ENCODE measurements around the gene CHORDC1. TPM values are rescaled to one million over a fixed set of nuclear protein-coding genes. Genes with fewer than 3 reads are reported as not detected.
"Not testable (repeated sequence)": the region's sequence is repeated elsewhere in the genome, so short reads cannot be mapped to it uniquely, and the experiment has no call there.

Gene CHORDC1
- total RNA-seq, 2 donors from 2014 or later = 26.9 to 42.9 TPM

DNA sequence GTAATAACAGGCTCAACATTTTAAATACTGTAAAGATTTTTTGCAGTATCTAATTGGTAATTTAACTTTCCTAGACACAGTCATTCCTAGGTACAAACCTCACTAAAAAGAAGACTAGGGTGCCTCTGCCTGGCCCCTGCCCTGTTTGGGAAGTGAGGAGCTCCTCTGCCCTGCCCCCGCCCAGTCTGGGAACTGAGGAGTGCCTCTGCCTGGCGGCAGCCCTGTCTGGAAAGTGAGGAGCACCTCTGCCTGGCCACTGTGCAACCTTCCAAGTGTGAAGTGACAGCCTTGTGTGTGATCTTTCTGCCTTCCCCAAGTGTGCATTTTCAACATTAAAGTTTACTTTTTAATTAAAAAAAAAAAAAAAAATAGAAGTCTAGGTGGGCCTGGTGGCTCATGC, 4.2 kb downstream of the CHORDC1 start:
- H3K4me1 ChIP-seq = peaks cover 8% of the 10 kb centered on the region
- TF ChIP-seq, protein P1, sequence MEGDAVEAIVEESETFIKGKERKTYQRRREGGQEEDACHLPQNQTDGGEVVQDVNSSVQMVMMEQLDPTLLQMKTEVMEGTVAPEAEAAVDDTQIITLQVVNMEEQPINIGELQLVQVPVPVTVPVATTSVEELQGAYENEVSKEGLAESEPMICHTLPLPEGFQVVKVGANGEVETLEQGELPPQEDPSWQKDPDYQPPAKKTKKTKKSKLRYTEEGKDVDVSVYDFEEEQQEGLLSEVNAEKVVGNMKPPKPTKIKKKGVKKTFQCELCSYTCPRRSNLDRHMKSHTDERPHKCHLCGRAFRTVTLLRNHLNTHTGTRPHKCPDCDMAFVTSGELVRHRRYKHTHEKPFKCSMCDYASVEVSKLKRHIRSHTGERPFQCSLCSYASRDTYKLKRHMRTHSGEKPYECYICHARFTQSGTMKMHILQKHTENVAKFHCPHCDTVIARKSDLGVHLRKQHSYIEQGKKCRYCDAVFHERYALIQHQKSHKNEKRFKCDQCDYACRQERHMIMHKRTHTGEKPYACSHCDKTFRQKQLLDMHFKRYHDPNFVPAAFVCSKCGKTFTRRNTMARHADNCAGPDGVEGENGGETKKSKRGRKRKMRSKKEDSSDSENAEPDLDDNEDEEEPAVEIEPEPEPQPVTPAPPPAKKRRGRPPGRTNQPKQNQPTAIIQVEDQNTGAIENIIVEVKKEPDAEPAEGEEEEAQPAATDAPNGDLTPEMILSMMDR (IDR thresholded peaks at IDR 0.05) = no peak
- H3K27me3 ChIP-seq = no peaks in the 10 kb centered on the region
- intact Hi-C loops (cut with DNase I) = no loop called here
- no peak overlapping the region for H3K27ac ChIP-seq
- no peaks in the 10 kb centered on the region for H3K36me3 ChIP-seq
- no peak overlapping the region for H3K9ac ChIP-seq (ENCODE audit: low read depth in 2 of 2, low read length in 2 of 2)
- no peak for DNase-seq
- H3K4me3 ChIP-seq = no peak overlapping the region
- H3K9me3 ChIP-seq = no peaks in the 10 kb centered on the region

DNA sequence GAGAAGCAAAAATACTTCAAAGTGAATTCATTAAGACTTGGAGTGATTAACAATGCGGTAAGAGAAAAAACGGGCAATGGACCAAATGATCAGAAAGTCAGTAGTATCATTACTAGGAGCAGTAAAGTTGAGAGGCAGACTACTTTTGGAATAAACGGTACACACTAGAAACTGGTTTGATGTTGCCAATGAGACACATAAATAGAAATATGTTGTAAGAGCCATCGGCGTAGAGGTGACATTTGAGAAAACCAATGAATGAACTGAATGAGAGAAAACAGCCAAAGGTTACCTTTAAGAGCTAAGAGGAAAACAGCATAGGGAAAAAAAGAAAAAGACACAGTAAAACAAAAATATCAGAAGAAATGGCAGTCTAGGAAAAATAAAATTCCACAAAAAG, 6.2 kb downstream of the CHORDC1 start:
- no peak overlapping the region for H3K4me3 ChIP-seq
- H3K4me1 ChIP-seq = peaks cover 7% of the 10 kb centered on the region
- no peak overlapping the region for H3K27ac ChIP-seq
- TF ChIP-seq, protein P1 (IDR thresholded peaks at IDR 0.05) = no peak
- H3K9me3 ChIP-seq = no peaks in the 10 kb centered on the region
- no peaks in the 10 kb centered on the region for H3K36me3 ChIP-seq
- intact Hi-C loops (cut with DNase I) = no loop called here
- H3K27me3 ChIP-seq = no peaks in the 10 kb centered on the region
- DNase-seq = no peak
- H3K9ac ChIP-seq (ENCODE audit: low read depth in 2 of 2, low read length in 2 of 2) = no peak overlapping the region

DNA sequence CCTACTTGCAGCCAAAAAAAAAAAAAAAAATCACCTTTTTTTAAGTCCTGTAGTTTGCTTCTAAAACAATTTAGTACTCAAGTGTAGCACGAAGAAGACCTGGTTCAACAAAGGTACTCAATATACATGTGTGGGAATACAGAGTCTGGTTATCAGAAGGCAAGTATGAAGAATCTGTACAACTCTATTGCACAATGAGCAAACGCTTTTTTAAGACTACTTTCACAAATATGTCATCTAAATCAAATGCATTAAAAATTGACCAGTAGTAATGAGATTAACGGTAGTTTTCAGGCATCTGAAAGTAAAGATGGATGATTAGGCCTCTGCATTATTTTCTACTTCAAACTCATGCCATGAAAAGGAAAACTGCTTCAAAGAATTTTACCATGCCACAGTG, 9.5 kb downstream of the CHORDC1 start:
- intact Hi-C loops (cut with DNase I) = no loop called here
- peaks cover 6% of the 10 kb centered on the region for H3K36me3 ChIP-seq

DNA sequence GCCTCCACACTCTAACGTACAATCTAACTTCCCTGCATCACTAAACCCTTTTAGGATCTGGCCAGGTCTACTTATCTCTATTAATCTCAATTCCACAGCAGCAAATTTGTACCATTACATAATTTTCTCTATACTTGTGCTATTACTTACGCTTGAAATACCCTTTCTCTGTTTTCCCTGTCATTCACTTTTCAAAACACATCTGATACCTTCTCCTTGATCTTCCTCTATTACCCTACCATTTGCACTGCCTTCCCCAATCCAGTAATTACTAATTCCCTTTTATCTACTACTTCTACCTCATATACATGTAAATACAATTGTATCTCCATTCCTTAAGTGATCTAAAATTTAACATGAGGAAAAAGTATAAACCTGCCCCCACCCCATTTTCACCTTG, 14.0 kb downstream of the CHORDC1 start:
- Histone ChIP-seq H3K27ac (no peak overlapping the region), H3K4me1 (no peaks in the 10 kb centered on the region), H3K4me3 (no peak overlapping the region), H3K36me3 (peaks cover 12% of the 10 kb centered on the region), H3K27me3 (no peaks in the 10 kb centered on the region), H3K9me3 (no peaks in the 10 kb centered on the region), H3K9ac (ENCODE audit: low read depth in 2 of 2, low read length in 2 of 2) (no peak overlapping the region)
- no peak for DNase-seq
- TF ChIP-seq, protein P1 (IDR thresholded peaks at IDR 0.05) = no peak
- intact Hi-C loops (cut with DNase I) = no loop called here

More for the DNA sequence above, 9.5 kb downstream of the CHORDC1 start:
- Histone ChIP-seq H3K9me3 (no peaks in the 10 kb centered on the region), H3K27ac (no peak overlapping the region), H3K4me1 (no peaks in the 10 kb centered on the region), H3K9ac (ENCODE audit: low read depth in 2 of 2, low read length in 2 of 2) (no peak overlapping the region), H3K4me3 (no peak overlapping the region), H3K27me3 (no peaks in the 10 kb centered on the region)
- no peak for DNase-seq
- TF ChIP-seq, protein P1 (IDR thresholded peaks at IDR 0.05) = no peak

DNA sequence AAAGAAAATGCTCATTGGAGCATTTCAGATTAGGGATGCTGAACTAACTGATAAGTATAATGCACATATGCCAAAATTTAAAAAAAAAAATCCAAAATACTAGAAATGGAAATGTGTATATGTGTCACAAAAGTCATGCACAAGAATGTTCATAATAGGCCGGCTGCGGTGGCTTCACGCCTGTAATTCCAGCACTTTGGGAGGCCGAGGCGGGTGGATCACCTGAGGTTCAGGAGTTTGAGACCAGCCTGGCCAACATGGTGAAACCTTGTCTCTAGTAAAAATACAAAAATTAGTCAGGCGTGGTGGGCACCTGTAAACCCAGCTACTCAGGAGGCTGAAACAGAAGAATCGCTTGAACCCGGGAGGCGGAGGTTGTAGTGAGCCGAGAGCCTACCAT, 14.9 kb downstream of the CHORDC1 start:
- H3K9ac ChIP-seq (ENCODE audit: low read depth in 2 of 2, low read length in 2 of 2); H3K27ac ChIP-seq; H3K9me3 ChIP-seq; H3K4me3 ChIP-seq; H3K27me3 ChIP-seq; H3K4me1 ChIP-seq; intact Hi-C loops (cut with DNase I); DNase-seq: not testable (repeated sequence)
- H3K36me3 ChIP-seq = peaks cover 12% of the 10 kb centered on the region

DNA sequence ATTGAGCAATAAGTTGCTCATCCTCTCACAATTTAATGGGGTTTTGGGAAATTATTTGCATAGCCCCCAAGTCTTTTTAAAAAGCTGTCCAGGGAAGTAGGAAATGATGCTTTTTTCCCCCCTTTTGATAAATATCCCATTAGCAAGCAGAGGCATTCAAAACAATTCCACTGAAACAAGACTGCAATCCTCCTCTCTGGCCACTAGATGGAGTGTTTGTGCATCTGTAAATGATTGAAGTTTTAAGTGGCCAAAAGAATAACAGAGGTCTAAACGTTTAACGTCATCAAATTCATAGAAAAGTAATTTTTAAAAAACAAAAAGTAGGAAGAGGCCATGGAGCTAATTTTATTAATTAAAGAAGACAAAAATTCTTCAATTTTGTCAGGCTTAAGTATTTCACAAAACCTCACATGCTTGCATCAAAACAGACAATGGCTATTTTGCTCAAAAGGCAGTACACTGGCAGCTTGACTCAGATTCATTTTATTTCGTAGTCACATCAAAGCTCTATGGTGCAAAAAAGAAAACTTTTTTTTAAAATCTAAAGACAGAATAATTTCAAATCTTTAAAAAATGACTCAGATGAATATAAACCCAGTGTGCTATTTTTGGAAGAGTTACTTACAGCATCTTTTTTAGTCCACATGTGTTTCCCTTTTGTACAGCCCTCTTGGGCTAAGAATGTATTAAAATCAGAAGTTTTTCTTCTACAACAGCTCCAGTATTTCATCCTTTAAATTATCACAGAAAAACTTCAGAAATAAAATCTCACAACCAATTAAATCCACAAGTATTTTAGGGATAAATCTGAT, 17.8 kb downstream of the CHORDC1 start:
- H3K9me3 ChIP-seq = no peaks in the 10 kb centered on the region
- H3K36me3 ChIP-seq = peaks cover 6% of the 10 kb centered on the region
- no peaks in the 10 kb centered on the region for H3K27me3 ChIP-seq
- H3K9ac ChIP-seq (ENCODE audit: low read depth in 2 of 2, low read length in 2 of 2) = no peak overlapping the region
- no peak overlapping the region for H3K4me3 ChIP-seq
- DNase-seq = no peak
- intact Hi-C loops (cut with DNase I) = no loop called here
- TF ChIP-seq, protein P1 (IDR thresholded peaks at IDR 0.05) = peak; percentile 86
- H3K27ac ChIP-seq = no peak overlapping the region
- no peaks in the 10 kb centered on the region for H3K4me1 ChIP-seq
